CD4-positive, alpha-beta T cell treated with Interleukin-12 subunit alpha and Interleukin-12 subunit beta, for 1 hour (primary cell): ENCODE results near the gene C19orf18.
"Not testable (repeated sequence)": the region's sequence is repeated elsewhere in the genome, so short reads cannot be mapped to it uniquely, and the experiment has no call there.

Source experiments
- DNase-seq: peaks from one replicate; pipeline ENCODE4 v3.0.0-alpha.2; 2020

Gene C19orf18

DNA sequence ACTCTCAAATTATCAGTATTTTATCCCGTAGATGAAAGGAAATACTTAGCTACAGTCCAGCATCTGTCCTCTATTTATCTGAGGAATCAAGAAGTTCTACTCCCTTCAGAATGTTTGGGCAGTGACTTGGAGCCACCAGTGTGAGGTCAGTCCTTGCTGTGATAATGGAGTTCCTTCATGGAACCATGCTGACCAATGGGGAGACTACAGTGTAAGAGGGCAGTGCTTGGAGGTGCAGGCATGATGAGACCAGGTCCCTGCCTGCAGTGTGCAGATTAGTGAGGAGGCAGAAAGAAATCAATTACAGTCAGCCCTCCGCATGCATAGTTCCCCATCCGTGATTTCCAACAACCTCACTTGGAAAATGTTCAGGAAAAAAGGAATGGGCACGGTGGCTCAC, at the start of gene C19orf18:
Gene C19orf18, minus strand, starts transcription at position 101 of the 400 bp plus-strand sequence. CDS start 102 bp downstream, outside the sequence.
- DNase-seq: no peak

DNA sequence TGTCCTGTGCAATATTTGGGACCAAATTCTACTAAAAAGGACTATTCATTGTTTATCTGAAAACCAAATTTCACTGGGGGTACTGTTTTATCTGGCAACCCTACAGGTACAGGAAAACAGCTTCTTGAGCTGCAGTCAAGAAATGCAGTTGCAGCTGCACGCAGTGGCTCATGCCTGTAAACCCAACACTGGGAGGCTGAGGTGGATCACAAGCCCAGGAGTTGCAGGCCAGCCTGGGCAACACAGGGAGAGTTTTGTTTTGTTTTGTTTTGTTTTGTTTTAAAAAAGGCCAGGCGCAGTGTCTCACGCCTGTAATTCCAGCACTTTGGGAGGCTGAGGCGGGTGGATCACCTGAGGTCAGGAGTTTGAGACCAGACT, 47.9 kb upstream of the C19orf18 start:
- no peak for DNase-seq

DNA sequence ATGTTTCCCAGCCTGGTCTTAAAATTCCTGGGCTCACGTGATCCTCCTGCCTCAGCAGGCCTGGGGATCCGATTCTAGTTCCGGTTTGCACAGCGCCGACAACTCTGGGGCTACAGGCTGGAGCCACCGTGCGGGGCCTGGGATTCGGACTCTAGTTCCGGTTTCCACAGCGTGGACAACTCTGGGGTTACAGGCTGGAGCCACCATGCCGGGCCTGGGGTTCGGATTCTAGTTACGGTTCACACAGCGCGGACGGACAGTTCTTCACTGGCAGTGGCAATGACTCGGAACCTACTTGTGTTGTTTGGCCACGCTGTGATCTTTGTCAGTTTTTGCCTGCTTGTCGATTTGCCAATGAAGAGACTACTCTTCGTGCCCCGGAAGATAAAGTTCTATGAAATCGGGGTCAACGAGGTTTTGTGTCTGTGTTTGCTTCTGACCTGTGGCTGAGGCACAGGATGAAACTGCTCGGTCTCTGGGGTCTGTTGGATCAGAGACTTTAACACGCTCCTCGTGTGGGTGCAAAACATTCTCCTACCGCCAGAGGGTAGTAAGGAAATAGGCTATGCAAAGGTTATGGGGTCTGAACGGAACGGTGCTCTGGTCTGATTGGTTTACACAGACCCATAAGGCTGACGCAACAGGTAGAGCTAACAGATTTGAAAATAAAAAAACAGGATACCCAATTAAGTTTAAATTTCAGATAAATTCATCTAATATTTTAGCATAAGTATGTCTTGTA, 47.4 kb upstream of the C19orf18 start:
- peak; percentile 58 for DNase-seq

DNA sequence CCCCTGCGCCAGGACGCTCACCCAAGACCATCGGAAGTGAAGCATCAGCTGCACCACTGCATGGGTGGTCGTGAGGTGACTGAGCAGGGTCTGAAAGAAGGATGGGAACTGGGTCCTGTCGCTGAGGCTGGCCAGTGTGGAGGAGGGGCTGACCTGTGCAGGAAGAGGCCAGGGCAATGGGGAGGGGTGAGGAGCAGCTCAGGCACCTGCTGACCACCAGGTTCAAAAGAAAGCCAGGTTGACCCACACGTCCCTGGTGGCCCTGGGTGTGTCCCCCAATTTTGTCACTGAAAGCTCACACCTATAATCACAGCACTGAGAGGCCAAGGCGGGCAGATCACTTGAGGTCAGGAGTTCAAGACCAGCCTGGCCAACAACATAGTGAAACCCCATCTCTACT, 45.8 kb upstream of the C19orf18 start:
- DNase-seq: no peak

DNA sequence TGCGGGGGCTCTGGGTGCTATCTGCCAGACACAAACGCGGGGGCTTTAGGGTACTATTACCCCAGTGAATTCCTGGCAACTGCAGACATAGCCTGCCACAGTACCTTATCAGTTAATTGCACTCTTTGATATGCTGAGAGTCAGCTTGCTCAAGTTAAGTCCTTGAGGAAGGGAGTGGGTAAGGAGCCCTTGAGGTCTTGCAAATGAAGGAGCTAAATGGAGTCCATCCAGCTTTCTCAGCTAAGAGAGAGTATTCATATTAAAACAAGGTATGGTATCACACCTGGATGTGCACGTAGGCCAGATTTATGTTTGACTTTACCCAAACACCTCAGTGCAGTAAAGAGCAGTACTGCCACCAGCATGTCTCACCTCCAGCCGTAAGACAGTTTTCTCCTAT, 39.8 kb upstream of the C19orf18 start:
- no peak for DNase-seq

GRCh38 chr19:58010507-58010906, 36.2 kb upstream of the C19orf18 start:
- no peak for DNase-seq

DNA sequence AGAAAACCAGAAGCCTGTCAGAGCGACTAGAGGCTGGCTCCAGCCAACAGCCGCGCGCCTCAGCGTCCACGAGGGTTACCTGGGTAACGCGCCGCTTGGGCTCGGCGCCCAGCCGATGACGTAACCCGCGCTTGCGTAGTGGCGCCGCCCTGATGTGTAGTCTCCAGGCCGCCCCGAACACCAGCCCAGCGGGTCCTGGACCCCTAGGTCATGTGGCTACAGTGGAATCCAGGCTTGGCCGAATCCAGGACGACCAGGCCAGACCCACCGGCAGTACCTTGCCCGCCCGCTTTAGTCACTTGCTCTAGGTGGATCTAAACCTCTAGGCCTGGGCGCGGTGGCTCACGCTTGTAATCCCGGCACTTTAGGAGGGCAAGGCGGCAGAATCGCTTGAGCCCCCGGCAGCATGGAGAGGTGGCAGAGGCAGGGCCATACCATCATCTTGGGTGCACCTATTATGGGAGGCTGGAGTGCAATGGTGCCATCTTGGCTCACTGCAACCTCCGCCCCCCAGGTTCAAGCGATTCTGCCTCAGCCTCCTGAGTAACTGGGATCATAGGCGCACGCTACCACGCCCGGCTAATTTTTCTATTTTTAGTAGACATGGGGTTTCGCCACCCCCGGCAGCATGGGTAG, 35.5 kb upstream of the C19orf18 start:
- DNase-seq: peak; percentile 72

DNA sequence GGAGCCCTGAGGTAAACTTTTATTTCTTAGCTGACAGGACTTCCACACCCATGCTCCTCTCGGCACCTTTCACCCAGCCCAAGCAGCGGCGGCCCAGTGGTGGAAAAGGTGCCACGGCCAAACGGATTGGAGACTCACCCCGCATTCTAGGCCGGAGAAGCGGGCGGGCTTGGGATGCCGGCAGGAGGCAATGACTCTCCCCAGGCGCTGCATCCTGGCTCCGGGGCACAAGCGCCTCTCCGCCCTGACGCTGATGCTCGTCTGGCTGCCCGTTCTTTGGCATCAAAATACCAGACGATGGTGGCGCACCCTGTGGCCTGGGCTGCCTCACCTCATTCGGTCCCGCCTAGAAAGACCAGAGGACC, 34.9 kb upstream of the C19orf18 start:
- no peak for DNase-seq

GRCh38 chr19:58008877-58009276, 34.5 kb upstream of the C19orf18 start:
- DNase-seq: not testable (repeated sequence)

GRCh38 chr19:58007285-58007684, 33.0 kb upstream of the C19orf18 start:
- no peak for DNase-seq

GRCh38 chr19:58003174-58003828, 29.0 kb upstream of the C19orf18 start:
- DNase-seq: no peak

DNA sequence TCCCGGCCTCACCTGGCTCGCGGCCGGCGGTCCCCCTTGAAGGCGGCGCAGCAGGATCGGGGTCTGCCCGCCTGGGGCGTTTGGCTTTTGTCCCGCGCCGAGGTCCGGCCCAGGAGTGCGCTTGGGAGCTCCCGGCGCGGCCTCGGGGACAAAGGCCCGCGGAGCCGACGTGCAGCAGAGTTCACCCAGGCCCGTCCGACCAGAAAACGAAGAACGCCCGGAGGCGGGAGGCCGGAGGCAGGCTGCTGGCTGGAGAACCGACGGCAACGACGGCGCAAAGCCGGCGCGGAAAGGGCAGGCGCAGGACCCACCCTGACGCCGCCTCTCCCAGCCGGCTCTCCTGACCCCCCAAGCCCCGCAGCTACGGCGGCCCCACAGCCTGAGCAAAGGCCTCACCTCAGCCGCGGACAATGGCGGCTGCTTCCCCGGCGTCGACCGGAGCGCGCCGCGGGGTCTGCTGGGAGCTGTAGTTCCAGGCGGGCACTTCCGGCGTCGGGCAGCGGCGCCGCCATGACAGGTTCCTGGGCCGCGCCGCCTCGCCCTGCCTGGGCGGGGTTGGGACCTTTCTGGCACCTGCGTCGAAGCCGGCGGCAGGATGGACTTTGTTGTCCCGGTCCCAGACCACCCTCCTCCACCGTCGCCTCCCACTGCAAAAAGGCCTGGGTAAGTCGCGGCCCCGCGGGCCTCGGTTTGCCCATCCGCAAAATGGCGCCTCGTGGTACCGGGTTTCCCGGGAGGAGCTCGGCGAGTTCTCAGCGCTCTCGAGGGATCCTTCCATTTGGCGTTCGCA, 28.2 kb upstream of the C19orf18 start, which contains the start of gene ZNF606:
Gene ZNF606, minus strand, starts transcription at position 437 of the 790 bp plus-strand sequence. CDS start 1,501 bp downstream, outside the sequence.
- peak; percentile 90 for DNase-seq

GRCh38 chr19:58001895-58002369, 27.6 kb upstream of the C19orf18 start:
- no peak for DNase-seq

- no peak for DNase-seq
Measured at GRCh38 chr19:58000677-58001076, 26.3 kb upstream of the C19orf18 start.

DNA sequence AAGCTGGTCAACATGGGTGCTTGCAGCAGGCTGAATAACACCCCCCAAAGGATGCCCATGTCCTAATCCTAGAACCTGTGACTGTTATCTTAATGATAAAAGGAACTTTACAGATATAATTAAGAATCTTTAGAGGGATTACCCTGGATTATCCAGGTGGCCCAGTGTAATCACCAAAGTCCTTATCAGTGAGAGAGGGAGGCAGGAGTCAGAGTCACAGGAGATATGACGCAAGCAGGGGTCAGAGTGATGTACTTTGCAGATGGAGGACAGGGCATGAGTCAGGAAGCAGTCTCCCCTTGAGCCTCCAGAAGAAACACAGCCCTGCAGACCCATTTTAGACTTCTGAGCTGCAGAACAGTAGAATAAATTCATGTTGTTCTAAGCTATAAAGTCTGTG, 18.5 kb upstream of the C19orf18 start:
- no peak for DNase-seq

DNA sequence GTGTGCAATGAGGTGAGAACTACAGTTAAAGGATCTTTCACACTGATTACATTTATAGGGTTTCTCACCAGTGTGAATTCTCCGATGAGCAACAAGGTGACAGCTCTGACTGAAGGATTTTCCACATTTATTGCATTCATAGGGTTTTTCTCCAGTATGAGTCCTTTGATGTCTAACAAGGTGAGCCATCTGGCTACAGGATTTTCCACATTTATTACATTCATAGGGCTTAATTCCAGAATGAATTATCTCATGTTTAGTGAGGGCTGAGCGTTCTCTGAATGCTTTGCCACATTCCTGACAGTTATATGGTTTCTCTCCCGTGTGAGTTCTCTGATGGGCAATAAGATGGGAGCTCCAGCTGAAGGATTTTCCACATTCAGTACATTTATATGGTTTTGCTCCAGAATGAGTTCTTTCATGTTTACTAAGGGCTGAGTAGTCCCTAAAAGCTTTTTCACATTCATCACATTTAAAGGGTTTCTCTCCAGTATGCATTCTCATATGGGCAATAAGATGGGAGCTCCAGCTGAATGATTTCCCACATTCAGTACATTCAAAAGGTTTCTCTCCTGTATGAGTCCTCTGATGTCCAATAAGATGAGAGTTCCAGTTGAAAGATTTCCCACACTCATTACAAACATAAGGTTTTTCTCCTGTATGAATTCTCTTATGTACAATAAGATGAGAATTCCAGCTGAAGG, 4.4 kb upstream of the C19orf18 start:
- no peak for DNase-seq

GRCh38 chr19:57964761-57965160, 9.6 kb downstream of the C19orf18 start:
- DNase-seq: no peak

- DNase-seq: no peak
Measured at GRCh38 chr19:57961785-57962184, 12.5 kb downstream of the C19orf18 start.

DNA sequence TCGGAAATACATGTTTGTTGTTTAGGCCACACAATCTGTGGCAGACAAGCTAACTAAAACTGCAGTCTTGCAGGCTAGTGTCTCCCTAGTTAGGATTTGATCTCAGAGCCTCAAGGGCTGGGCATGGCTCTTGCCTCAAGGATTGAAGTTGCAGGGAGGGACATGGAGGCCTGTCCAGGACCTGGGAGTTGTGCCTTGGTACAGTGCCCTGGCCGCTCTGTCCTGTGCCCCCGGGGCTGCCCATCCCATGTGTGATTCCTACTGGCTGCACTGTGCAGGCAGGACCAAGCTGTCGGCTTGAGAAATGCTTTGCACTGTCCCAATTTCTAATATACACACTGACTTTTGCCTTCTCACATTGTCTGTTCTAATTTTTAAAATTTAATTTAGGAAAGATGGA, 19.3 kb downstream of the C19orf18 start:
- no peak for DNase-seq

- no peak for DNase-seq
Measured at GRCh38 chr19:57949702-57950101, 24.6 kb downstream of the C19orf18 start.

DNA sequence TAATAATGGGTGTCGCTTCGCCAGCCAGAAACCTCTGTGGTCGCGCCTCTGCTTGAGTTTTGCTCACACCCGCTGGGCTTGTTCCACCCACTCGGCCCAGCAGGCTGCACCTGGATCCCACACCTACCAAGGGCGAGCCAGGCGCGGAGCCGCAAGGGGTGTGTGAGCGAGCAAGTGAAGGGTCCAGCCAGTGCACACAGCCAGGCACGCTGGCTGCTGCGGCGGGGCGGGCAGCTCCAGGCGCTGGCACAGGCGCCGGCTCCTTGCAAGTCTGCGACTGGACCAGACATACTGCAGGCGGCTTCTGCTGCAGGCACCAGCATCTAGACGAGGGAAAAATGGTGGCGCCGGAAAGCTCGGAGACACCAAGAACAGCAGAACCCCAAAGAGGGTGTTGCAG, 25.0 kb downstream of the C19orf18 start:
- DNase-seq: no peak

DNA sequence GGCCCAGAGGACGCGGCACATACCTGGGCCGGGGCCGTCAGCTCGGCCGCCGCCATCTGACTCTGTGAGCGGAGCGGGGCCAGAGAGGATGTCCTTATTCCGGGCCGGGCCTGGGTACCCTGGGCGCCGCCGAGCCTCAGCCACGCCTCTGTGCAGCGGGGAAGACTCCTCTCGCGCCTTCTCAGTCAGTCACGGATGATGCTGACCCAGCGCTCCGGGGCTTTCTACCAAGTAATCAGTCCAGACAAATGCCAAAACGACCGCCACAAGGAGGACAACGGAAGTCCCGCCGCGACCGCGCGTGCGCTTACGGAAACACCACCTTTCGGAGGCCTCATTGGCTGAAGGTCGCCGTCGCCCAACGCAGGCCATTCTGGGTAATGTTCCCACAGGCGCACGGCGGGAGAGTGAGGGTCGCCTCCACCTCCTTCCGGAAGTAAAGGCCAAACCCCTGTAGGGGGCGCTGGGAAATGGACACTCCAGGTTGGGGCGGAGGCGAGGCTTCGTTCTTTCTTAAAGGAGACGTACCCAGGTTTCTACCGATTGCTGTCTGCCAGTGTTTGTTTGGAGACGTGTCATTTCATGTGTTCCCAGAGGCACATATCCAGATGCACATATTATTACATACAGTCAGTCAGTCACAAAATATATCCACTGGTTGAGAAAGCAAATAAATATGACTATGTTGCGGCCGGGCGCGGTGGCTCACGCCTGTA, 26.8 kb downstream of the C19orf18 start, which contains the start of gene ZNF256:
Gene ZNF256, minus strand, starts transcription at position 288 of the 716 bp plus-strand sequence. Its CDS starts 232 bp downstream, at position 56.
- peak; percentile 90 for DNase-seq
